Large intestine (tissue), 3 donors: Measurements from ENCODE around the gene PTPRE. TPM values are rescaled to one million over a fixed set of nuclear protein-coding genes. Genes with fewer than 3 reads are reported as not detected.
"Not testable (repeated sequence)": the region's sequence is repeated elsewhere in the genome, so short reads cannot be mapped to it uniquely, and the experiment has no call there.

Experiments used
- DNase-seq, 2 donors: peaks; one replicate each; pipeline versions ENCODE4 v3.0.0 to v3.0.0-alpha.2; 2013
- H3K27ac ChIP-seq: one replicate; pipeline ENCODE4 v1.5.1; 2013; ENCODE audit warnings: low read length
- H3K27me3 ChIP-seq: 2 replicates; pipeline ENCODE4 v1.6.1; 2013; ENCODE audit warnings: low read length; ENCODE audit not compliant: control insufficient read depth, insufficient read depth
- H3K36me3 ChIP-seq: 2 replicates; pipeline ENCODE4 v1.6.1; 2013; ENCODE audit warnings: low read length; ENCODE audit not compliant: control insufficient read depth, insufficient read depth
- H3K4me1 ChIP-seq: one replicate; pipeline ENCODE4 v1.6.1; 2013; ENCODE audit warnings: low read length; ENCODE audit not compliant: control insufficient read depth, insufficient read depth
- H3K4me3 ChIP-seq: one replicate; pipeline ENCODE4 v1.5.1; 2013; ENCODE audit warnings: low read length
- H3K9me3 ChIP-seq: one replicate; pipeline ENCODE4 v1.6.1; 2013; ENCODE audit warnings: mild to moderate bottlenecking, low read depth, low read length, moderate library complexity; ENCODE audit not compliant: control insufficient read depth
- WGBS: methylation state at CpG from one replicate; pipeline ENCODE4 v1.1.5; 2013; ENCODE audit warnings: low lambda C conversion rate; ENCODE audit not compliant: insufficient coverage; 5-methylcytosine and 5-hydroxymethylcytosine counted together
- polyA plus RNA-seq: library from polyadenylated mRNA; unstranded; fragments of 120-200 nt; gene quantifications from one replicate; pipeline ENCODE4 v1.2.1, GENCODE V29; 2013

The PTPRE gene
- polyA plus RNA-seq, 1 donor: 21.6 TPM

DNA sequence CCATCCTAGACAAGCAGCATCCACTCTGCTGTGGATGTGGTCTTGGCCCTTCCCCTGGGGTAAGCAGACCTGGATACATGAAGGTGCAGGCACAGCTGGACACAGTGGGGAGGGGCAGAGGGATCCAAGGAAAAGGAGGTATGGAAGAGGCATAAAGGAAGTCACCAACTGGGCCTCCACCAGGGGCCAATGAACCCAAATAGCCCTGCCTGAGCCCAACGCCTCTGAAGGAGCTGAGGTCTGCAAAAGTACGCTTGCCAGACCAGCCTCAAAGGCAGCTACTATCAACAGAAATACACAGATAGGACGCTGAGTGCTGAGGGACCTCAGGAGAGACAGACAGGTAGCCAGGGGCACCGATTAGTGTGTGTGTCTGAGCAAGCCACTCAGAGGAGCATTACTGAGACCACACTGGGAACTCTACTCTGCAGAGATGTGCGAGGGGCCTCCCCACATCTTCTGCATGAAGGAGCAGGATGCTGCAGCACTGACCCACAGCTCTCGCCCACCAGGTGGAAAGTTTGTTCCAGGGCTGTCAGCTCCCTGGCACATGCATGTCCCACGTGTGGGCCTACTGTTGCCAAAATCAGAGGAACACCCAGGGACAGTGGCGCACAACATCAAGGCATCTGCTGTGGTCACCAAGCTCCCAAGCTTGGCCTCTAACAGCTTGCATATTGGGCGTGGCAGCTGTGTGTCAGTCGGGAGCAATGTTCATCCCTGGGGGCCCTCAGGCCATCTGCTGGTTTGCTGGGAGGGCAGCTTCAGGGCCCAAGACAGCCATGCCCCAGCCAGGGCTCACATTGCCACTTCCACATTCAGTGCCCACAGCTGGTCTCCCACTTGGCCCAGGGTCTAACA, 179.3 kb downstream of the PTPRE start:
- H3K36me3 ChIP-seq: peaks cover 11% of the 10 kb centered on the region
- DNase-seq: peak; percentile 60 to 77
- H3K27me3 ChIP-seq: no peaks in the 10 kb centered on the region
- H3K27ac ChIP-seq: peak overlapping the region; percentile 74
- H3K4me1 ChIP-seq: peaks cover 13% of the 10 kb centered on the region
- no peaks in the 10 kb centered on the region for H3K9me3 ChIP-seq
- H3K4me3 ChIP-seq: no peak overlapping the region
- no CpG with 5 or more reads among the region's 10 CpGs for WGBS

- Histone ChIP-seq H3K9me3 (no peaks in the 10 kb centered on the region), H3K4me3 (no peak overlapping the region), H3K27ac (peak overlapping the region; percentile 74), H3K27me3 (no peaks in the 10 kb centered on the region), H3K36me3 (peaks cover 11% of the 10 kb centered on the region), H3K4me1 (peaks cover 11% of the 10 kb centered on the region)
- no peak for DNase-seq
- 100% methylated on average over 1 of the region's 7 CpGs for WGBS
These were observed 180.4 kb downstream of the PTPRE start for GRCh38 chr10:128087146-128087883.

GRCh38 chr10:128087884-128088709, 181.2 kb downstream of the PTPRE start:
- 60% methylated on average over 1 of the region's 12 CpGs for WGBS
- H3K4me3 ChIP-seq: no peak overlapping the region
- peak in 1 of 2 donors; percentile 35 for DNase-seq
- H3K4me1 ChIP-seq: peaks cover 11% of the 10 kb centered on the region
- H3K27me3 ChIP-seq: no peaks in the 10 kb centered on the region
- H3K9me3 ChIP-seq: no peaks in the 10 kb centered on the region
- peaks cover 11% of the 10 kb centered on the region for H3K36me3 ChIP-seq
- H3K27ac ChIP-seq: no peak overlapping the region

DNA sequence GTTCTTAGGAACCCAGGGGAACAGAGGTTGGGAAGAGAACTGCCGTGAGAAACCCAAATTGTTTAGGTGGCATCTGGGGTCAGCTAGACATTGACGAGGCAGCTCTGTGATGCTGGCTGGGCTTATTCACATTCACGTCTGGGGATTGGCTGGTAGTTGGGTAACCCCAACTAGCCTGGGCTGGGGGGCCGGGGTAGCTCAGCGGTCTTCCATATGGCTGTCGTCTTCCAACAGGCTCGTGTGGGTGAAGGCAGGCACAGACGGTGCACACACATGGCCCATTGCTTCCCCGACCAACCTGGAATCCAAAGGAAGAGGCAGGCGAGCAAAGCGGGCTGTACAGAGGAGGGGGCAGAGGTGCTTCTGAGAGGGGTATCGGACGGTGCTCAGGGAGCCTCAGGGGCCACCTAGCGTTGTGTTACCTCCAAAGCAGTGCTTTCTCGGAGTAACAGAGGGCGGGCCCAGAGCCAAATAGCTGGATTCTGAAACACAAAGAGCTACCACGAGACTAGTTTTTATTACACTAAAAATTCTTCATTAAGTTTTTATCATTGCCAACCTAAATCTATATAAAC, 184.8 kb downstream of the PTPRE start:
- Histone ChIP-seq H3K27ac (no peak overlapping the region), H3K9me3 (no peaks in the 10 kb centered on the region), H3K36me3 (no peaks in the 10 kb centered on the region), H3K4me3 (no peak overlapping the region), H3K27me3 (no peaks in the 10 kb centered on the region), H3K4me1 (peaks cover 21% of the 10 kb centered on the region)
- no peak for DNase-seq
- no CpG with 5 or more reads among the region's 17 CpGs for WGBS

- no peaks in the 10 kb centered on the region for H3K36me3 ChIP-seq
- 80% methylated on average over 1 of the region's 3 CpGs for WGBS
- no peaks in the 10 kb centered on the region for H3K9me3 ChIP-seq
- no peaks in the 10 kb centered on the region for H3K27me3 ChIP-seq
- peaks cover 16% of the 10 kb centered on the region for H3K4me1 ChIP-seq
- no peak for DNase-seq
- H3K4me3 ChIP-seq: no peak overlapping the region
- no peak overlapping the region for H3K27ac ChIP-seq
These were observed 185.6 kb downstream of the PTPRE start for GRCh38 chr10:128092454-128092853.

DNA sequence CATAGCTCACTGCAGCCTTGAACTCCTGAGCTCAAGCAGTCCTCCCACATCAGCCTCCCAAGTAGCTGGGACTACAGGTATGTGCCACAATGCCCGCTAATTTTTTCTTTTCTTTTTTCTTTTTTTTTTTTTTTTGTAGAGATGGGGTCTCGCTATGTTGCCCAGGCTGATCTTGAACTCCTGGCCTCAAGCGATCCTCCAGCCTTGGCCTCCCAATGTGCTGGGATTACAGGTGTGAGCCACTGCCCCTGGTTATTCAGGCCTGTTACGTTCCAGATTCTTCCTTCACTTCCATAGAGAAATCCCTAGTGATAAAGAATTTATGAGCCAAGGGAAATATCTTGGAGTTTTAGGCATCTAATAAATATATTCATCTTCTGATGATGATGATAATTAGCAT, 187.7 kb downstream of the PTPRE start:
- no CpG with 5 or more reads among the region's 4 CpGs for WGBS
- not testable (repeated sequence) for H3K9me3 ChIP-seq, H3K27ac ChIP-seq, H3K4me3 ChIP-seq, DNase-seq, H3K27me3 ChIP-seq
- H3K36me3 ChIP-seq: peaks cover 13% of the 10 kb centered on the region
- peaks cover 16% of the 10 kb centered on the region for H3K4me1 ChIP-seq

GRCh38 chr10:128095027-128095752, 188.3 kb downstream of the PTPRE start:
- H3K27ac ChIP-seq: no peak overlapping the region
- WGBS: no CpG with 5 or more reads among the region's 11 CpGs
- DNase-seq: peak; percentile 54 to 59
- H3K9me3 ChIP-seq: no peaks in the 10 kb centered on the region
- no peaks in the 10 kb centered on the region for H3K27me3 ChIP-seq
- peaks cover 16% of the 10 kb centered on the region for H3K4me1 ChIP-seq
- peaks cover 18% of the 10 kb centered on the region for H3K36me3 ChIP-seq
- no peak overlapping the region for H3K4me3 ChIP-seq

DNA sequence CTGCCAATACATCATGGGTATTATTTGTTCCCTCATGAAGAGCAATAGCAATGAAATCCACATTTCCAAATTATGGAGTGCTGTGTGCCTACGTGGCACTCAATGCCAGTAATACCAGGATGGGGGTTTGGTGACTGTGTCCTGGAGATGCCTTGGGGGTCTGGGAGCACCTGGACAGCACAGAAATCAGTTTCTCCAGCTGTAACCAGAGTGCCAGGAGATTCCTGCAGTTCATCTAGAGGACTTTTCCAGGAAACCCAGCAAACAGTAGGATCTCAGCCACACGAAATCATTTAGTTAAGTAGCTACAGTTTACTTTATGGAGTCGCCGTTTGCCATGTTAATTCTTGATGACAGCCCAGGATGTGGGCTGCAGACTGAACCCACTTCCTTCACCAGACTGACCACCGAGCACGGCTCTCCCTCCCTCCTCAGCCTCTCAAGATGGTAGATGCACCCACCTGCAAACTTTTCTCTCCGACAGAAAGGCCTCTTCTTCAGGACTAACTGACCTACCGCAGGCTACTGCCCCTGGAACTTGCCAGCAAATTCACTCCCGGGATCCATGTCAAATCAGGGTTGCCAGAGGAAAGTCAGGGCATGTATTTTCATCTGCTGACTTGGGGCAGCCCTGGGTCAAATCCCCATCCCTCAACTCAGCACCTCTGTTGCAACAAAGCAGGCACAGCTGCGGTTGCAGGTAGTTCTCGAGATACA, 189.0 kb downstream of the PTPRE start:
- H3K9me3 ChIP-seq: no peaks in the 10 kb centered on the region
- no peaks in the 10 kb centered on the region for H3K27me3 ChIP-seq
- WGBS: no CpG with 5 or more reads among the region's 11 CpGs
- peaks cover 22% of the 10 kb centered on the region for H3K36me3 ChIP-seq
- peak overlapping the region; percentile 56 for H3K27ac ChIP-seq
- peaks cover 16% of the 10 kb centered on the region for H3K4me1 ChIP-seq
- no peak overlapping the region for H3K4me3 ChIP-seq
- DNase-seq: no peak

DNA sequence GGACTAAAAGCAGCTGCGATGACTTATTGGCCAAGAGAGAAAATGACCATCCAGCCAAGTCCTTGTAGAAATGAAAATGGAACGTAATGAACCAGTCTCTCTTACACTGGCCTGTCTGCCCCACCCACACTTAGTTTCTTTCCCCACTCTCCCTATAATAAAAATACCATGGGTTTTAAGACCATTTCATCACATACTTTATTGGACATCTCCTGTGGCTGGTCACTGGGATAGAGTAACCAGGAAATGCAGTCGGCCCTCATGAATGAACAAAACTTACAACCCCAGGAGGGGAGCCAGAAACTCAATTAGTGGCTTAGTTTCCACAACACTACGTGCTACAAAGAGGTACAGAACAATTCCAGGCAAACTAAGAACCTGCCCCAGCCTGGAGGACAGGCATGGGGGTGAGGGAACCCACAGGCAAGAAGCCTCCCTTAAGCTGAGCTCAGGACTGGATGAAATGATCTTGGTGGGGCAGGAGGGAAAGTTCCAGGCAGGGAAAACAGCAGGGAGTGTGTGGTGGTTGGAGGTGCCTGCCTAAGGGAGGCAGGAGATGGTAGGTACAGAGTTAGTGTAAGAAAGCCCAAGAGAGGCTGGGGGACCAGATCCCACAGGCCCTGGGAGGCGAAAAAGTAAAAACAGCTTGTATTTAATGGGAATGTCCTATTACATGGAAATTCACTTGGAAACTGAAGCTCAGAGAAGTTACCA, 189.7 kb downstream of the PTPRE start:
- H3K27me3 ChIP-seq: no peaks in the 10 kb centered on the region
- no peak overlapping the region for H3K4me3 ChIP-seq
- peaks cover 16% of the 10 kb centered on the region for H3K4me1 ChIP-seq
- DNase-seq: no peak
- no peaks in the 10 kb centered on the region for H3K9me3 ChIP-seq
- H3K27ac ChIP-seq: peak overlapping the region; percentile 56
- H3K36me3 ChIP-seq: peaks cover 26% of the 10 kb centered on the region
- no CpG with 5 or more reads among the region's 5 CpGs for WGBS
